AG04449 (cell line): ENCODE data around the gene CSDE1.

Experiments
- CTCF ChIA-PET: fragments of 350-600 bp; formaldehyde crosslinking; extraction: SDS; loops from one replicate; lab custom pipeline; 2021; ENCODE audit warnings: antibody characterized with exemption; lab: Yijun Ruan, JAX
- POLR2A ChIA-PET: fragments of 400-600, 350-600 bp; formaldehyde crosslinking; extraction: SDS; loops from one replicate; lab custom pipeline; 2020; ENCODE audit warnings: antibody characterized with exemption, inconsistent platforms; lab: Yijun Ruan, JAX
- DNase-seq: peaks from one replicate; pipeline ENCODE4 v3.0.0-alpha.2; 2010; ENCODE audit warnings: low read depth, low spot score
- H3K4me3 ChIP-seq: 2 replicates; pipeline ENCODE4 v1.5.1; 2011; ENCODE audit warnings: low read depth, mild to moderate bottlenecking, control low read depth, low read length
- CTCF ChIP-seq: IDR thresholded peaks from one replicate; pipeline ENCODE4 v1.5.1; 2011; ENCODE audit warnings: mild to moderate bottlenecking, moderate library complexity, low read length, control low read depth, inconsistent platforms; ENCODE audit not compliant: insufficient read depth; ENCODE audit errors: missing control alignments

The CSDE1 gene

DNA sequence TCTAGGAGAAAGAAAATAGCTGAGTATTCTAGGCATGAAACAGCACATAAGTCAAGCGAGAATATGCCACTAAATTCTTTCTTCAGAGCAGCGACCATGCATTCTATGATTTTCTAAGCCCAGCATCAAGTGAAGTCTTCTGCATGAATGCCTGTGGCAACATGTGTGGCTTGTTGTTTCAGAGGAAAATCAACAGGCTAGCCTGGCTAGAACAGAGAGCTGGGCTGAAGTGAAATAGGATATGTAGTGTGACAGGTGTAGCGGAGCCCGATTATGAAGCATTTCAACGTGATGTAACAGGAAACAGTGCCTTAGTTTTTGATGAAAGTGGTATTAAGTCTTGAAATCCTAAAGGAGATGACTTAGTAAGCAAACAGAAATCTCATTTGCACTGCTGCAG is 7.0 kb downstream of the CSDE1 start:
- H3K4me3 ChIP-seq = no peak overlapping the region
- ChIA-PET CTCF (no interaction called here), POLR2A (no interaction called here)
- DNase-seq = no peak
- no peak for TF ChIP-seq CTCF

GRCh38 chr1:114749835-114750234 is 7.9 kb downstream of the CSDE1 start:
- POLR2A ChIA-PET = no interaction called here
- CTCF ChIA-PET = no interaction called here
- TF ChIP-seq CTCF = no peak
- H3K4me3 ChIP-seq = no peak overlapping the region
- no peak for DNase-seq

GRCh38 chr1:114746450-114747121 is 11.2 kb downstream of the CSDE1 start:
- POLR2A ChIA-PET = no interaction called here
- CTCF ChIA-PET = no interaction called here
- no peak for TF ChIP-seq CTCF
- no peak for DNase-seq
- H3K4me3 ChIP-seq = no peak overlapping the region

DNA sequence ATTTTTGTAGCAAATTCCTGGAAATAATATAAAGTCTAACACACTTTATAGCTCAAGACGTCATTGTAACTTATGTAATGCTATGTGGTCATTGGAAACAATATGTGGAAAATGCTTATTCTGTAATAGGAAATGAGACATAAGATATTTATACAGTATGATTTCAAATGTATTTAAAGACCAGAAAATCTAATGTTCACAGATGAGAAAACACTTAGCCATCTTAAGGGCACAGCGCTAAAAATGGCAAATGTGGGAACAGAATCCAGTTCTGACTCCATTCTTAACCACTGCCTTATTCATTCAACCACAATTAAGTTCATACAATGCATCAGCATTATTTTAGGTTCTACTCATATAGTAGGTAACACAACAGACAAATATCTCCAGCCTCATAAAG is 12.5 kb downstream of the CSDE1 start:
- CTCF ChIA-PET = interaction anchor here (1.2 kb wide), 1 partner anchor 11 kb away, joined by 4 read pairs; no protein-coding TSS in a partner anchor
- H3K4me3 ChIP-seq = no peak overlapping the region
- no peak for TF ChIP-seq CTCF
- no peak for DNase-seq
- POLR2A ChIA-PET = no interaction called here

- no peak for DNase-seq
- H3K4me3 ChIP-seq = no peak overlapping the region
- TF ChIP-seq CTCF = no peak
- ChIA-PET POLR2A (no interaction called here), CTCF (interaction anchor here (0.7 to 0.9 kb wide), 2 partner anchors 22 to 395 kb away, joined by 3 read pairs; no protein-coding TSS in a partner anchor)
These were observed 15.6 kb downstream of the CSDE1 start for GRCh38 chr1:114741963-114742746.

- ChIA-PET CTCF (no interaction called here), POLR2A (no interaction called here)
- DNase-seq = no peak
- no peak overlapping the region for H3K4me3 ChIP-seq
- TF ChIP-seq CTCF = no peak
These were observed 17.5 kb downstream of the CSDE1 start for GRCh38 chr1:114740331-114740730.
